Retinal pigment epithelial cell (primary cell): ENCODE results near the gene IFNGR2.
"Not testable (repeated sequence)": the region's sequence is repeated elsewhere in the genome, so short reads cannot be mapped to it uniquely, and the experiment has no call there.

Source experiments
- DNase-seq: peaks from one replicate; pipeline ENCODE4 v3.0.0-alpha.2; 2010; ENCODE audit warnings: low read depth
- H3K4me3 ChIP-seq: 2 replicates; pipeline ENCODE4 v1.5.1; 2011; ENCODE audit warnings: mild to moderate bottlenecking, low read length, control low read depth, moderate library complexity
- CTCF ChIP-seq: conservative IDR thresholded peaks from 2 replicates; pipeline ENCODE4 v1.5.1; 2011; ENCODE audit warnings: low read depth, low read length, control low read depth, inconsistent platforms

Gene IFNGR2

GRCh38 chr21:33441489-33442477 lies 38.6 kb downstream of the IFNGR2 start:
- no peak overlapping the region for H3K4me3 ChIP-seq
- TF ChIP-seq CTCF, result no peak
- DNase-seq, result no peak

GRCh38 chr21:33443194-33443593 lies 40.0 kb downstream of the IFNGR2 start:
- DNase-seq, result no peak
- no peak overlapping the region for H3K4me3 ChIP-seq

GRCh38 chr21:33444499-33444898 lies 41.3 kb downstream of the IFNGR2 start:
- no peak overlapping the region for H3K4me3 ChIP-seq
- DNase-seq, result no peak
- no peak for TF ChIP-seq CTCF

More at GRCh38 chr21:33443194-33443593, 40.0 kb downstream of the IFNGR2 start:
- TF ChIP-seq CTCF, result no peak

GRCh38 chr21:33446620-33447019 lies 43.4 kb downstream of the IFNGR2 start:
- H3K4me3 ChIP-seq, DNase-seq: not testable (repeated sequence)

GRCh38 chr21:33449616-33450015 lies 46.4 kb downstream of the IFNGR2 start:
- no peak for TF ChIP-seq CTCF
- H3K4me3 ChIP-seq, result no peak overlapping the region
- no peak for DNase-seq

GRCh38 chr21:33451634-33452071 lies 48.4 kb downstream of the IFNGR2 start:
- no peak overlapping the region for H3K4me3 ChIP-seq
- no peak for TF ChIP-seq CTCF
- DNase-seq, result no peak

GRCh38 chr21:33452362-33452761 lies 49.1 kb downstream of the IFNGR2 start:
- no peak overlapping the region for H3K4me3 ChIP-seq
- TF ChIP-seq CTCF, result no peak
- no peak for DNase-seq
